ENCODE data around the gene KCNJ10.

Gene KCNJ10

GRCh38 chr1:159957824-159958268 lies 112.1 kb downstream of the KCNJ10 start:
- Histone ChIP-seq H3K4me3 (ENCODE audit: insufficient read depth, low read depth, low read length) (no peak overlapping the region), H3K9me3 (ENCODE audit: control insufficient read depth, low read length) (no peaks in the 10 kb centered on the region), H3K27me3 (ENCODE audit: control insufficient read depth, insufficient read depth, low read length, poor library complexity, severe bottlenecking) (no peaks in the 10 kb centered on the region), H3K36me3 (ENCODE audit: control insufficient read depth, insufficient read depth, low read length) (no peaks in the 10 kb centered on the region), H3K27ac (ENCODE audit: insufficient read depth, low read depth, low read length, poor library complexity, severe bottlenecking) (no peak overlapping the region), H3K4me1 (ENCODE audit: control insufficient read depth, insufficient read depth, low read length) (no peaks in the 10 kb centered on the region)
- WGBS, 2 experiments, result 79% methylated on average over 9 of the region's 9 CpGs

- Histone ChIP-seq H3K27me3 (ENCODE audit: control insufficient read depth, insufficient read depth, low read length, poor library complexity, severe bottlenecking) (no peaks in the 10 kb centered on the region), H3K27ac (ENCODE audit: insufficient read depth, low read depth, low read length, poor library complexity, severe bottlenecking) (no peak overlapping the region), H3K4me1 (ENCODE audit: control insufficient read depth, insufficient read depth, low read length) (no peaks in the 10 kb centered on the region), H3K36me3 (ENCODE audit: control insufficient read depth, insufficient read depth, low read length) (no peaks in the 10 kb centered on the region), H3K9me3 (ENCODE audit: control insufficient read depth, low read length) (no peaks in the 10 kb centered on the region), H3K4me3 (ENCODE audit: insufficient read depth, low read depth, low read length) (no peak overlapping the region)
- 95% methylated on average over 3 of the region's 3 CpGs for WGBS, 2 experiments
Measured at GRCh38 chr1:159955456-159955855, 114.5 kb downstream of the KCNJ10 start.

DNA sequence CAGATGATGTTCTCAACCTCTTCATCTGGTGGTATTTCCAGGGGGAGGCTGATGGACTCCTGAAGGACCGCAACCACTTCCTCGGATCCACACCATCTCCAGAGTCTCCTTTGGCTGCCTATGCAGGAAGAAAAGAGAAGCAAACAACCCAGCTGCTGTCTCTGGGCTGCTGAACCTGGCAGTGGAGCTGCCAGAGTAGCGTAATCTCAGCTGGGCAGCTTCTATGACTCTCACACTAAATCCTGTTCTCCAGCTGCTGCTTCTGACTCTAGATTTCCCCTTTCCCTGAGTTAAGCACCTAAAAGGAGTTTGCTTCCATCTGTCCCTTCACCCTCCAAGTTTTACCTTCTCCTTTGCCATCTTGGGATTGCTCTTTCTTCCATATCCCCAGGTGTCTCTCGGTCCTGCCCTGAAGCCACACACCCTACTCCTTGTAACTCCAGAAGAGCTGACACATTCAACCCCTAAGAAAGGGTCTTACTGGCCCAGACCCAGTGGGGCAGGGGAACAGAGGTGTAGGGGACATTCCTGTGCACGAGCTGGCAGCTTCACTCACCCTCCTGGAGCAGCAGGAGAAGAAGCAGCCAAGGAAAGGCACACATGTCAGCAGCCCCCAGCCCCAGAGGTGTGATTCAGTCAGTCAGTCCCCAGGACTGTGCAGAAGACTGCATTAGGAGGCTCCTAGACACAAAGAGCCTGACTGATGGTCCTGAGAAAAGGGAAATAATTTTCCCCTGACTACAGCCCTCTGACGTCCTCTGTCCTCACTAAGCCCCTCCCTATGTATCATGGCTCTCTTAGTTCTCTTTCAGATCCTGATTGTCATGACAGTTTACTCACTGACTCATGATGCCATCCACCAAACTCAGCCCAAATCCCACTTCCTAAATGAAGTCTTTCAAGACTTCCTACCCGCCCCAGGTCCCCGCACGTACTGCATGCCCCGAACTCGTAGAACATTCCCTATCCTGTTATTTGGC lies 116.1 kb downstream of the KCNJ10 start, which contains the start of gene SLAMF9:
TSS of gene SLAMF9 (minus strand) at position 702 of the 980 bp plus-strand sequence. CDS start at position 602, 100 bp downstream.
- Histone ChIP-seq H3K4me3 (ENCODE audit: insufficient read depth, low read depth, low read length) (no peak within 1 kb of the TSS), H3K27ac (ENCODE audit: insufficient read depth, low read depth, low read length, poor library complexity, severe bottlenecking) (no peak within 1 kb of the TSS)

GRCh38 chr1:159952932-159953331 lies 117.0 kb downstream of the KCNJ10 start:
- no peak overlapping the region for H3K27ac ChIP-seq (ENCODE audit: insufficient read depth, low read depth, low read length, poor library complexity, severe bottlenecking)
- no peak overlapping the region for H3K4me3 ChIP-seq (ENCODE audit: insufficient read depth, low read depth, low read length)
- WGBS, 2 experiments, result 87 to 92% methylated on average over 5 of the region's 5 CpGs
- peaks cover 4% of the 10 kb centered on the region for H3K4me1 ChIP-seq (ENCODE audit: control insufficient read depth, insufficient read depth, low read length)
- H3K9me3 ChIP-seq (ENCODE audit: control insufficient read depth, low read length), result no peaks in the 10 kb centered on the region
- no peaks in the 10 kb centered on the region for H3K36me3 ChIP-seq (ENCODE audit: control insufficient read depth, insufficient read depth, low read length)
- H3K27me3 ChIP-seq (ENCODE audit: control insufficient read depth, insufficient read depth, low read length, poor library complexity, severe bottlenecking), result no peaks in the 10 kb centered on the region

More for the DNA sequence above, 116.1 kb downstream of the KCNJ10 start, which contains the start of gene SLAMF9:
- no peaks in the 10 kb centered on the region for H3K36me3 ChIP-seq (ENCODE audit: control insufficient read depth, insufficient read depth, low read length)
- 87 to 90% methylated on average over 11 of the region's 11 CpGs for WGBS, 2 experiments
- no peaks in the 10 kb centered on the region for H3K9me3 ChIP-seq (ENCODE audit: control insufficient read depth, low read length)
- no peaks in the 10 kb centered on the region for H3K27me3 ChIP-seq (ENCODE audit: control insufficient read depth, insufficient read depth, low read length, poor library complexity, severe bottlenecking)
- H3K4me1 ChIP-seq (ENCODE audit: control insufficient read depth, insufficient read depth, low read length), result peaks cover 4% of the 10 kb centered on the region

DNA sequence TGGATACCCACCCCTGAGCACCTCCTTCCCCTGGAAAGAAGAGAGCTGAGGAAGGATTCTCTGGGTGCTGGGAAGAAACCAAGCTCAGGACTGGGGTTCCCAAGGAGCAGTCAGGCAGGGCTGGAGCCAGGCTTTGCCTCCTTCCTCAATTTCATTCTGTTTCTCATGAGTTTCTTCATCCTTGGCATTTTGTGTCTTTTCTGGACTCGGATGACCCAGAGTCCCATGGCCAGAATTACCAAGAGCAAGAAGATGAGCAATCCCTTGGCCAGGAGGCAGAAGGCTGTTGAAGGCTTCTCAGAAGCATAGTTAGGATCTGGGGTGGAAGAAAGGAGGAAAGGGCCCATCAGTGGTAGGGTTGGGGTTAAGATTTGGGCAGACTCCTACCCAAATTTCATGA lies 118.4 kb downstream of the KCNJ10 start:
- WGBS, 2 experiments, result 91 to 97% methylated on average over 1 of the region's 1 CpG
- peaks cover 4% of the 10 kb centered on the region for H3K4me1 ChIP-seq (ENCODE audit: control insufficient read depth, insufficient read depth, low read length)
- no peak overlapping the region for H3K27ac ChIP-seq (ENCODE audit: insufficient read depth, low read depth, low read length, poor library complexity, severe bottlenecking)
- H3K9me3 ChIP-seq (ENCODE audit: control insufficient read depth, low read length), result no peaks in the 10 kb centered on the region
- no peaks in the 10 kb centered on the region for H3K36me3 ChIP-seq (ENCODE audit: control insufficient read depth, insufficient read depth, low read length)
- no peak overlapping the region for H3K4me3 ChIP-seq (ENCODE audit: insufficient read depth, low read depth, low read length)
- no peaks in the 10 kb centered on the region for H3K27me3 ChIP-seq (ENCODE audit: control insufficient read depth, insufficient read depth, low read length, poor library complexity, severe bottlenecking)

DNA sequence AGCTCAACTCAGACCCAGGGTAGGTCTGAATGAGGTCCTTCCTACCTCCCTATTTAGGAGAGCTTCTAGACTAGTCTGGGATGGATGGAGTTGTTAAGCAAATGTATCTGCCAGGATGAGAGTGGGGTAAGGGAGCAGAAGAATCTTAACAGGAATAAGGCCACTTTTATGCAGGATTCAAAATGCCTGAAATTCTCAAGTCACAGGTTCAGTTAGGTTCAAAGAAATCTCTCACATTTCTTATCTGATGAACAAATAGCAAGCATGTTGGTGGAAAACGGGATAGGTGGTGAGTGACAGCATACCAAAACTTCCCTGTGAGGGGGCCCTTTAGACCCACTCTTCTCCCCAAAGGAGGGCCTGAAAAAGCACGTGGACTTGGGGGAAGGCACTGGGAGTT lies 118.9 kb downstream of the KCNJ10 start:
- Histone ChIP-seq H3K4me3 (ENCODE audit: insufficient read depth, low read depth, low read length) (no peak overlapping the region), H3K27ac (ENCODE audit: insufficient read depth, low read depth, low read length, poor library complexity, severe bottlenecking) (no peak overlapping the region), H3K27me3 (ENCODE audit: control insufficient read depth, insufficient read depth, low read length, poor library complexity, severe bottlenecking) (no peaks in the 10 kb centered on the region), H3K4me1 (ENCODE audit: control insufficient read depth, insufficient read depth, low read length) (peaks cover 8% of the 10 kb centered on the region), H3K36me3 (ENCODE audit: control insufficient read depth, insufficient read depth, low read length) (no peaks in the 10 kb centered on the region), H3K9me3 (ENCODE audit: control insufficient read depth, low read length) (no peaks in the 10 kb centered on the region)
- WGBS, 2 experiments, result 74 to 81% methylated on average over 2 of the region's 2 CpGs

GRCh38 chr1:159949981-159950381 lies 120.0 kb downstream of the KCNJ10 start:
- Histone ChIP-seq H3K27me3 (ENCODE audit: control insufficient read depth, insufficient read depth, low read length, poor library complexity, severe bottlenecking) (no peaks in the 10 kb centered on the region), H3K27ac (ENCODE audit: insufficient read depth, low read depth, low read length, poor library complexity, severe bottlenecking) (no peak overlapping the region), H3K9me3 (ENCODE audit: control insufficient read depth, low read length) (no peaks in the 10 kb centered on the region), H3K4me1 (ENCODE audit: control insufficient read depth, insufficient read depth, low read length) (peaks cover 9% of the 10 kb centered on the region), H3K36me3 (ENCODE audit: control insufficient read depth, insufficient read depth, low read length) (no peaks in the 10 kb centered on the region), H3K4me3 (ENCODE audit: insufficient read depth, low read depth, low read length) (no peak overlapping the region)
- 93 to 94% methylated on average over 4 of the region's 4 CpGs for WGBS, 2 experiments

GRCh38 chr1:159949123-159949522 lies 120.8 kb downstream of the KCNJ10 start:
- H3K4me1 ChIP-seq (ENCODE audit: control insufficient read depth, insufficient read depth, low read length), result peaks cover 17% of the 10 kb centered on the region
- H3K9me3 ChIP-seq (ENCODE audit: control insufficient read depth, low read length), result no peaks in the 10 kb centered on the region
- no peaks in the 10 kb centered on the region for H3K27me3 ChIP-seq (ENCODE audit: control insufficient read depth, insufficient read depth, low read length, poor library complexity, severe bottlenecking)
- no peak overlapping the region for H3K4me3 ChIP-seq (ENCODE audit: insufficient read depth, low read depth, low read length)
- WGBS, 2 experiments, result 93% methylated on average over 6 of the region's 6 CpGs
- H3K27ac ChIP-seq (ENCODE audit: insufficient read depth, low read depth, low read length, poor library complexity, severe bottlenecking), result no peak overlapping the region
- H3K36me3 ChIP-seq (ENCODE audit: control insufficient read depth, insufficient read depth, low read length), result no peaks in the 10 kb centered on the region

Measured in ectodermal cell (in vitro differentiated cells).